Endothelial cell of umbilical vein (primary cell): ENCODE data around the gene SPRY4.

ENCODE experiments used
- EZH2 ChIP-seq: IDR thresholded peaks from 2 replicates; pipeline ENCODE4 v1.6.1; 2012; ENCODE audit warnings: borderline replicate concordance, low read depth, mild to moderate bottlenecking, moderate library complexity, low read length, inconsistent platforms; ENCODE audit not compliant: severe bottlenecking
- POLR2A ChIP-seq: IDR thresholded peaks from 2 replicates; pipeline ENCODE4 v1.6.1; 2012; ENCODE audit warnings: low read depth, mild to moderate bottlenecking, control low read depth, low read length
- POLR2AphosphoS5 ChIP-seq: IDR thresholded peaks from 2 replicates; pipeline ENCODE4 v1.6.1; 2012; ENCODE audit warnings: low read depth, mild to moderate bottlenecking, control low read depth, low read length, moderate library complexity; ENCODE audit not compliant: insufficient read depth
- TF ChIP-seq, protein P1 (sequence below), 2 donors: IDR thresholded peaks; 1 replicate in 1 of 2; 2 replicates in 1 of 2; pipeline ENCODE4 v1.5.1; 2011; ENCODE audit warnings: low read length in 2 of 2, mild to moderate bottlenecking in 2 of 2, moderate library complexity in 2 of 2, control low read depth in 1 of 2, inconsistent platforms in 1 of 2, low read depth in 1 of 2; ENCODE audit not compliant: insufficient read depth in 1 of 2; ENCODE audit errors: extremely low read depth in 1 of 2

DNA sequence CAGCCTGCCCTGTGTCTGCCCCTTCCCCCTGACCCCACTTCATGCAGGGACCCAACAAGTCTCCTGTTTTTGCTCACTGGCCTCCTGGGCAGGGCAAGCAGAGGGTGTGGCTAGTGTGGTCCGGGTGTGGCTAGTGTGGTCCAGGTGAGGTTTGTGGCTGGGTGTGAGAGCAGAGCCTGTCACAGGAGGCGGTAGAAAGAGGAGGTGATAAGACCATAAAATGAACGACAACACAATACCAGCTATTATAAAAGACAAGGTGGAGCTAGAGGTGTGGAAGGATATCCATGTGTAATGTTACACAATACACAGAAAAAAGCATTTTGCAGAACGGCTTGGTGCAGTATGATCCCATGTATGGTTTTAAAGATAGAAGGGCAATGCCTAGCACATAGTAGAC lies 23.3 kb downstream of the SPRY4 start:
- TF ChIP-seq POLR2A (no peak), EZH2 (no peak), POLR2AphosphoS5 (no peak)
- TF ChIP-seq, protein P1, sequence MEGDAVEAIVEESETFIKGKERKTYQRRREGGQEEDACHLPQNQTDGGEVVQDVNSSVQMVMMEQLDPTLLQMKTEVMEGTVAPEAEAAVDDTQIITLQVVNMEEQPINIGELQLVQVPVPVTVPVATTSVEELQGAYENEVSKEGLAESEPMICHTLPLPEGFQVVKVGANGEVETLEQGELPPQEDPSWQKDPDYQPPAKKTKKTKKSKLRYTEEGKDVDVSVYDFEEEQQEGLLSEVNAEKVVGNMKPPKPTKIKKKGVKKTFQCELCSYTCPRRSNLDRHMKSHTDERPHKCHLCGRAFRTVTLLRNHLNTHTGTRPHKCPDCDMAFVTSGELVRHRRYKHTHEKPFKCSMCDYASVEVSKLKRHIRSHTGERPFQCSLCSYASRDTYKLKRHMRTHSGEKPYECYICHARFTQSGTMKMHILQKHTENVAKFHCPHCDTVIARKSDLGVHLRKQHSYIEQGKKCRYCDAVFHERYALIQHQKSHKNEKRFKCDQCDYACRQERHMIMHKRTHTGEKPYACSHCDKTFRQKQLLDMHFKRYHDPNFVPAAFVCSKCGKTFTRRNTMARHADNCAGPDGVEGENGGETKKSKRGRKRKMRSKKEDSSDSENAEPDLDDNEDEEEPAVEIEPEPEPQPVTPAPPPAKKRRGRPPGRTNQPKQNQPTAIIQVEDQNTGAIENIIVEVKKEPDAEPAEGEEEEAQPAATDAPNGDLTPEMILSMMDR (IDR thresholded peaks at IDR 0.05; ENCODE audit: extremely low read depth in 1 of 2, insufficient read depth in 1 of 2, low read depth in 1 of 2, low read length in 2 of 2): no peak
